ENCODE results near the gene EXOC4.

Gene EXOC4

DNA sequence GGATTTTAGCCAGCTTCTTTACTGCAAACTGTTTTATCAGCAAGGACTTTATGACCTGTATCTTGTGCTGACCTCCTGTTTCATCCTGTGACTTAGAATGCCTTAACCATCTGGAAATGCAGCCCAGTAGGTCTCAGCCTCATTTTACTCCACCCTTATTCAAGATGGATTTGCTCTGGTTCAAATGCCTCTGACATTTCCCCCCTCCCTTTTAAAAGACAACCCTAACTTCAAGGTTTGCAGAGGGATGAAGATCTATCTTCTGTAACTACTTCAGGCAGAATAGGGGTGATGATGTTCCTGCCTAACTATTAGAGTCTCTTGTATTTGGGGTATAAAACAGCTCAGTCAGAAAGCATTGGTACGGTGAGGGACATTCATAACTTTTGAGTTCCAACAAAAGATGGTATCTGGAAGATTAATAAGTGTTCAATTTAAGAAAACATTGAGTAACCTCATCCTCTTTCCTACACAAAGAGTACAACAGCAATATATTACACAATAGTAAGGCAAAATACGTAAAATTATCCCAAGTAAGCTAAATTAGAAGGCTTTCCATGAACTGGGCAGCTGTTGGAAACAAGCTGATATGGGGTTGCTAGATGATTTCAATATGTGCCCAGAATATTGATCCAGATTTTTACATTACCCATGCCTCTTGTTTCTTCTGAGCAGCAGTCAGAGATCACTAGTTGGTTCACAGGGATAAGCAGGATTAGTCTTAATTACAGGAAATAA, 834.3 kb downstream of the EXOC4 start:
- Histone ChIP-seq H3K27me3 (replicated peaks; ENCODE audit: control insufficient read depth, insufficient read depth, low read length) (no peaks in the 10 kb centered on the region), H3K4me3 (replicated peaks; ENCODE audit: low read depth, low read length) (no peak overlapping the region), H3K36me3 (ENCODE audit: control insufficient read depth, insufficient read depth, low read length) (no peaks in the 10 kb centered on the region)
- no peak for DNase-seq (ENCODE audit: extremely low read depth, insufficient read length)
- TF ChIP-seq, protein P1, sequence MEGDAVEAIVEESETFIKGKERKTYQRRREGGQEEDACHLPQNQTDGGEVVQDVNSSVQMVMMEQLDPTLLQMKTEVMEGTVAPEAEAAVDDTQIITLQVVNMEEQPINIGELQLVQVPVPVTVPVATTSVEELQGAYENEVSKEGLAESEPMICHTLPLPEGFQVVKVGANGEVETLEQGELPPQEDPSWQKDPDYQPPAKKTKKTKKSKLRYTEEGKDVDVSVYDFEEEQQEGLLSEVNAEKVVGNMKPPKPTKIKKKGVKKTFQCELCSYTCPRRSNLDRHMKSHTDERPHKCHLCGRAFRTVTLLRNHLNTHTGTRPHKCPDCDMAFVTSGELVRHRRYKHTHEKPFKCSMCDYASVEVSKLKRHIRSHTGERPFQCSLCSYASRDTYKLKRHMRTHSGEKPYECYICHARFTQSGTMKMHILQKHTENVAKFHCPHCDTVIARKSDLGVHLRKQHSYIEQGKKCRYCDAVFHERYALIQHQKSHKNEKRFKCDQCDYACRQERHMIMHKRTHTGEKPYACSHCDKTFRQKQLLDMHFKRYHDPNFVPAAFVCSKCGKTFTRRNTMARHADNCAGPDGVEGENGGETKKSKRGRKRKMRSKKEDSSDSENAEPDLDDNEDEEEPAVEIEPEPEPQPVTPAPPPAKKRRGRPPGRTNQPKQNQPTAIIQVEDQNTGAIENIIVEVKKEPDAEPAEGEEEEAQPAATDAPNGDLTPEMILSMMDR (IDR thresholded peaks at IDR 0.05; ENCODE audit: insufficient read depth, low read length, poor library complexity, severe bottlenecking): no peak

DNA sequence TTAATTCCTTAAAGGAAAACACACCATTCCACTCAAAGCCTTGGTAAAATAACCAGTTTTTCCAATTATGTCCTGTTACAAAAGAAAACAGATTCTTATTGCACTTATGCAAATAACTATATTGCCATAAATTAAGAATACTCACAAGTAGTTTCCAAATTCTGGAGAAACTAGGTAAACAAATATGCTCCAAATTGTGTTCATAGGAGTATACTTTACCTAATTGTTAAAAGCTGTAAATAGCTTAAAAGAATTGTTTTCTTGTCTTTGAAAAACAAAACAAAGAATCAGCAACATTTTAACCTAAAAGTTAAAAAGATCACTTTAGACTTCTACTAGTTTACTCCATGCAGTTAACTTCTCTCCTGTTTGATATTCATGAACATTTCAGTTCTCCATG, 835.3 kb downstream of the EXOC4 start:
- no peaks in the 10 kb centered on the region for H3K36me3 ChIP-seq (ENCODE audit: control insufficient read depth, insufficient read depth, low read length)
- no peak for DNase-seq (ENCODE audit: extremely low read depth, insufficient read length)
- TF ChIP-seq, protein P1 (IDR thresholded peaks at IDR 0.05; ENCODE audit: insufficient read depth, low read length, poor library complexity, severe bottlenecking): no peak
- H3K4me3 ChIP-seq (replicated peaks; ENCODE audit: low read depth, low read length): no peak overlapping the region
- no peaks in the 10 kb centered on the region for H3K27me3 ChIP-seq (replicated peaks; ENCODE audit: control insufficient read depth, insufficient read depth, low read length)

DNA sequence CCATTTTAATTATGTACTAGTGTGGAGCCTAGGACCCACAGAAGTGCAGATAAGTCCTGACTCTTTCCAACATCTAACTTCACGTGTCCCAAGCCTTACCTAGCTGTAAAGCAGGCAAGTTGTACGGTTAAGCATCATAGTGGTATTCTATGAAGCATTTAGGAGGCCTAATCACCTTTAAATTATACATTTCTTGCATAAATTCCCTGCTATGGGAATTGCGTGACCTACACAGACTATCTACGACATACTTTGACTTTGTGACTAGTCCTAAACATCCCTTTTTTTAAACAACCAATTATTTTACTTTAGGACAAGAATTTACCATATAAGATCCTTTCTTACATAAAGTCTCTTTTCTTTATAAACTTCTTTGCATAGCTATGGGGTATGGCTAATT, 836.6 kb downstream of the EXOC4 start:
- no peaks in the 10 kb centered on the region for H3K36me3 ChIP-seq (ENCODE audit: control insufficient read depth, insufficient read depth, low read length)
- no peak overlapping the region for H3K4me3 ChIP-seq (replicated peaks; ENCODE audit: low read depth, low read length)
- TF ChIP-seq, protein P1 (IDR thresholded peaks at IDR 0.05; ENCODE audit: insufficient read depth, low read length, poor library complexity, severe bottlenecking): no peak
- no peaks in the 10 kb centered on the region for H3K27me3 ChIP-seq (replicated peaks; ENCODE audit: control insufficient read depth, insufficient read depth, low read length)
- DNase-seq (ENCODE audit: extremely low read depth, insufficient read length): no peak

DNA sequence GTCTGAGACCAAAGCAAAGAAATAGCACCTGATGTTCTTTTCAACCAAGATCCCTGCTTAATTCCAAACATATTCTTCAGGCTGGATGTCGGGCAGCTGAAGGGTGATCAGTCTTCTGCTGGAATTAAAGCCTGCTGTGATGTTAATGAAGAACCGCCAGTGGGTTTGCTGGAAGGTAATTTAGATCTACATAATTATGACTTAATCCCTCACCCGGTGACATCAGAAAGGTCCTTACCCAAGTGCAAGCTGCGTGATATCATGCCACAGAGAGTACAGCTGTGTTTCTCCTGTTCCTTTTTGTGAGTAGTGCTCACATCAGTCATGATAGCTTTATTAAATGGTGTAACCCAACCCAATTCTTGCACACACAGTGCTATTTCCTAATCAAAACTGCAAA, 845.2 kb downstream of the EXOC4 start:
- Histone ChIP-seq H3K4me3 (replicated peaks; ENCODE audit: low read depth, low read length) (no peak overlapping the region), H3K27me3 (replicated peaks; ENCODE audit: control insufficient read depth, insufficient read depth, low read length) (no peaks in the 10 kb centered on the region), H3K36me3 (ENCODE audit: control insufficient read depth, insufficient read depth, low read length) (no peaks in the 10 kb centered on the region)
- no peak for DNase-seq (ENCODE audit: extremely low read depth, insufficient read length)
- TF ChIP-seq, protein P1 (IDR thresholded peaks at IDR 0.05; ENCODE audit: insufficient read depth, low read length, poor library complexity, severe bottlenecking): no peak

DNA sequence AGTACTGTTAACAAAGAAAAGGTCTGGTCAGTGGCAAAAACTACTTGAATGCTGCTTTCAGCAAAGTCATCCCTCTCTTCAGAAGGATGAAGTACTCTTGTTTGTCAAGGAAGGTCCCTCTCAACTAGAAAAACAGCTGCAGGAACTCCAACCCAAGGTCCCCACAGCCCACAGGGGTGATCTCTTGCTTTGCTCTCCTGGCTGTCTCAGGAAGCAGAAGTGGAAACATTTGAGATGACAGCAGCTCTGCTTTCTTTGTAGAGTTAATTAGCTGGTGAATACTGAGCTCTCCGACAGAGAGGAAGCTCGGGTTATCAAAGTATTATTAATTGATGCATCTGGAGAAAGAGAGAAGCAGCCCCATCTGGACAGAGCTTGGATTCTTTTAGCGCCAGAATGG, 848.8 kb downstream of the EXOC4 start:
- Histone ChIP-seq H3K27me3 (replicated peaks; ENCODE audit: control insufficient read depth, insufficient read depth, low read length) (no peaks in the 10 kb centered on the region), H3K4me3 (replicated peaks; ENCODE audit: low read depth, low read length) (no peak overlapping the region), H3K36me3 (ENCODE audit: control insufficient read depth, insufficient read depth, low read length) (no peaks in the 10 kb centered on the region)
- TF ChIP-seq, protein P1 (IDR thresholded peaks at IDR 0.05; ENCODE audit: insufficient read depth, low read length, poor library complexity, severe bottlenecking): no peak
- no peak for DNase-seq (ENCODE audit: extremely low read depth, insufficient read length)

DNA sequence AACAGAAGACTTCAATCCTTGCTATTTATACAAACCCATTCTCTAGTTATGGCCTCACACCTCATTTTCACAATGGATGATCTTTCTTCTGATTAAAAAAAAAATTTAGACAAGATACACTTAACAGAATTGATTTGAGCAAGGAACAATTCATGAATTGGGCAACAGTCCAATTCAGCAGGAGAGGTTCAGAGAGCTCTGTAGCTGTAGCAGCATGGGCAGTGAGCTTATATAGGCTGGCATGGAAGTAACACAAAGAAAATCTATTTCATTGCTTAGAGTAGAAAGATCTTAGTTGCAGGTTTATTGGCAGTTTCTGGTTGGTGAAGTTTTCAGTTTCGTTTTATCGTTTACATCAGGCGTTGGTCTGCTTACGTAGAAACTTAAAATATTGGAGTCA, 851.3 kb downstream of the EXOC4 start:
- DNase-seq (ENCODE audit: extremely low read depth, insufficient read length): no peak
- Histone ChIP-seq H3K4me3 (replicated peaks; ENCODE audit: low read depth, low read length) (no peak overlapping the region), H3K36me3 (ENCODE audit: control insufficient read depth, insufficient read depth, low read length) (no peaks in the 10 kb centered on the region), H3K27me3 (replicated peaks; ENCODE audit: control insufficient read depth, insufficient read depth, low read length) (no peaks in the 10 kb centered on the region)
- TF ChIP-seq, protein P1 (IDR thresholded peaks at IDR 0.05; ENCODE audit: insufficient read depth, low read length, poor library complexity, severe bottlenecking): no peak

All from GM06990 (cell line).